ENCODE data around the gene ZNF304. TPM values are rescaled to one million over a fixed set of nuclear protein-coding genes. Genes with fewer than 3 reads are reported as not detected.

The ZNF304 gene
- total RNA-seq, 1 experiment from 2014 or later, result 0.07 TPM

DNA sequence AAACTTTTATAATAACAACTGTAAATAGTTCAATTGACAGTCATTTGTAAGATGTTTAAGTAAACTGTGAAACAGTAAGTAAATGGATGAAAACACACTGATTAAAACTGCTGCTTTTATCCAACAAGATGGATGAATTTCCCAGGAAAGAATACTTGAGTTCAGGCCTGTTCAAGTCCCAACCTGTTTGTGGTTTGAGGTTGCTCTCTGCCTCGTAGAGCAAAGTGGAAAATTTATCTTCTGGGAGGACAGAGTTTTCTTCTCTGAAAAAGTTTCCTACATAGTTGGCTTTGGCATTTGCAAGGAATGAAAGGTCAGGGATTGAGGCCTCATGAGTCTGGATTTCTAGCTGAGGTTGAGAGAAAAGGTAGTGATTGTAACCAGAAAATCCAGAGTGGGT, 46.0 kb upstream of the ZNF304 start:
- Mint-ChIP-seq H3K36me3 (ENCODE audit: insufficient read depth, unreplicated experiment) (peaks cover 72% of the 10 kb centered on the region), H3K27me3 (ENCODE audit: insufficient read depth, unreplicated experiment) (no peaks in the 10 kb centered on the region), H3K4me3 (ENCODE audit: unreplicated experiment) (no peak overlapping the region), H3K27ac (ENCODE audit: unreplicated experiment) (no peak overlapping the region), H3K4me1 (ENCODE audit: low read depth, unreplicated experiment) (no peaks in the 10 kb centered on the region), H3K9me3 (ENCODE audit: unreplicated experiment) (peaks cover 16% of the 10 kb centered on the region)
- intact Hi-C loops (cut with micrococcal nuclease; ENCODE audit: unreplicated experiment), result no loop called here
- POLR2A ChIA-PET, result no interaction called here
- BruUV-seq (replicated peaks), result no TSS peak
- Histone ChIP-seq H3K4me3 (ENCODE audit: low read depth, low read length) (no peak overlapping the region), H3K4me1 (no peaks in the 10 kb centered on the region), H3K36me3 (ENCODE audit: control insufficient read depth, insufficient read depth, low read length) (0 out of 2 replicates have a peak, but pooled peaks cover 2% of the 10 kb centered on the region), H3K9me3 (no peaks in the 10 kb centered on the region), H3K27me3 (replicated peaks; ENCODE audit: control insufficient read depth, insufficient read depth, low read length) (no peaks in the 10 kb centered on the region)
- TF ChIP-seq, protein P1, sequence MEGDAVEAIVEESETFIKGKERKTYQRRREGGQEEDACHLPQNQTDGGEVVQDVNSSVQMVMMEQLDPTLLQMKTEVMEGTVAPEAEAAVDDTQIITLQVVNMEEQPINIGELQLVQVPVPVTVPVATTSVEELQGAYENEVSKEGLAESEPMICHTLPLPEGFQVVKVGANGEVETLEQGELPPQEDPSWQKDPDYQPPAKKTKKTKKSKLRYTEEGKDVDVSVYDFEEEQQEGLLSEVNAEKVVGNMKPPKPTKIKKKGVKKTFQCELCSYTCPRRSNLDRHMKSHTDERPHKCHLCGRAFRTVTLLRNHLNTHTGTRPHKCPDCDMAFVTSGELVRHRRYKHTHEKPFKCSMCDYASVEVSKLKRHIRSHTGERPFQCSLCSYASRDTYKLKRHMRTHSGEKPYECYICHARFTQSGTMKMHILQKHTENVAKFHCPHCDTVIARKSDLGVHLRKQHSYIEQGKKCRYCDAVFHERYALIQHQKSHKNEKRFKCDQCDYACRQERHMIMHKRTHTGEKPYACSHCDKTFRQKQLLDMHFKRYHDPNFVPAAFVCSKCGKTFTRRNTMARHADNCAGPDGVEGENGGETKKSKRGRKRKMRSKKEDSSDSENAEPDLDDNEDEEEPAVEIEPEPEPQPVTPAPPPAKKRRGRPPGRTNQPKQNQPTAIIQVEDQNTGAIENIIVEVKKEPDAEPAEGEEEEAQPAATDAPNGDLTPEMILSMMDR (IDR thresholded peaks at IDR 0.05; ENCODE audit: insufficient read depth in 1 of 2, low read depth in 1 of 2, low read length in 1 of 2, severe bottlenecking in 1 of 2, unreplicated experiment in 1 of 2), result no peak
- DNase-seq, result no peak
- CTCF ChIA-PET, result no interaction called here

GRCh38 chr19:57308514-57308913, 42.6 kb upstream of the ZNF304 start:
- H3K4me3 ChIP-seq (ENCODE audit: low read depth, low read length), result no peak overlapping the region
- no peaks in the 10 kb centered on the region for H3K36me3 ChIP-seq (ENCODE audit: control insufficient read depth, insufficient read depth, low read length)
- peaks cover 42% of the 10 kb centered on the region for H3K36me3 Mint-ChIP-seq (ENCODE audit: insufficient read depth, unreplicated experiment)
- CTCF ChIA-PET, result no interaction called here
- no peak overlapping the region for H3K27ac Mint-ChIP-seq (ENCODE audit: unreplicated experiment)
- peaks cover 19% of the 10 kb centered on the region for H3K9me3 Mint-ChIP-seq (ENCODE audit: unreplicated experiment)
- no peaks in the 10 kb centered on the region for H3K27me3 ChIP-seq (replicated peaks; ENCODE audit: control insufficient read depth, insufficient read depth, low read length)
- H3K4me1 Mint-ChIP-seq (ENCODE audit: low read depth, unreplicated experiment), result no peaks in the 10 kb centered on the region
- no peaks in the 10 kb centered on the region for H3K9me3 ChIP-seq
- POLR2A ChIA-PET, result no interaction called here
- BruUV-seq (replicated peaks), result no TSS peak
- TF ChIP-seq, protein P1 (IDR thresholded peaks at IDR 0.05; ENCODE audit: insufficient read depth in 1 of 2, low read depth in 1 of 2, low read length in 1 of 2, severe bottlenecking in 1 of 2, unreplicated experiment in 1 of 2), result no peak
- H3K27me3 Mint-ChIP-seq (ENCODE audit: insufficient read depth, unreplicated experiment), result no peaks in the 10 kb centered on the region
- no peak for DNase-seq
- H3K4me3 Mint-ChIP-seq (ENCODE audit: unreplicated experiment), result no peak overlapping the region
- intact Hi-C loops (cut with micrococcal nuclease; ENCODE audit: unreplicated experiment), result no loop called here
- no peaks in the 10 kb centered on the region for H3K4me1 ChIP-seq

DNA sequence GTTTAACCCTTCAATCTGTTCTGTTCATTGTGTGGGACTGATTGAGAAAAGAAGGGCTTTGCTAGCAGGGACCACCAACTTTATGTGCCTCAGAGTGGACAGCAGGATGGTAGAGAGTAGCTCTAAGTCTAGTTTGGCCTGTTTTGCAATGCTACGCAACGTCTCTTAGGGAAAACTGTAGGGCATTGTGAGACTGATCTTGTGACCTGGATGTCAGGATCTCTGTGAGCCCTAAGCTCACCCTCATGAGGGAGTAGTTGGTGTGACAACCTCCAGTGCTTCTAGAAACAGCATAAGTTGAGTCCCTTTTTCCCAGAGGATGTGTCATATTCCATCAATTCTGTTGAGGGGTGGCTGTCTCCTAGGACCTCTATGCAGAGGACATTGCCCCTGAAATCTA, 40.3 kb upstream of the ZNF304 start:
- BruUV-seq (replicated peaks), result no TSS peak
- no peak for DNase-seq
- H3K36me3 Mint-ChIP-seq (ENCODE audit: insufficient read depth, unreplicated experiment), result peaks cover 20% of the 10 kb centered on the region
- H3K4me1 Mint-ChIP-seq (ENCODE audit: low read depth, unreplicated experiment), result no peaks in the 10 kb centered on the region
- H3K27ac Mint-ChIP-seq (ENCODE audit: unreplicated experiment), result no peak overlapping the region
- no peaks in the 10 kb centered on the region for H3K4me1 ChIP-seq
- CTCF ChIA-PET, result no interaction called here
- peaks cover 19% of the 10 kb centered on the region for H3K9me3 Mint-ChIP-seq (ENCODE audit: unreplicated experiment)
- no peaks in the 10 kb centered on the region for H3K36me3 ChIP-seq (ENCODE audit: control insufficient read depth, insufficient read depth, low read length)
- intact Hi-C loops (cut with micrococcal nuclease; ENCODE audit: unreplicated experiment), result no loop called here
- H3K9me3 ChIP-seq, result no peaks in the 10 kb centered on the region
- H3K27me3 Mint-ChIP-seq (ENCODE audit: insufficient read depth, unreplicated experiment), result peaks cover 3% of the 10 kb centered on the region
- TF ChIP-seq, protein P1 (IDR thresholded peaks at IDR 0.05; ENCODE audit: insufficient read depth in 1 of 2, low read depth in 1 of 2, low read length in 1 of 2, severe bottlenecking in 1 of 2, unreplicated experiment in 1 of 2), result no peak
- POLR2A ChIA-PET, result no interaction called here
- H3K4me3 ChIP-seq (ENCODE audit: low read depth, low read length), result no peak overlapping the region
- H3K27me3 ChIP-seq (replicated peaks; ENCODE audit: control insufficient read depth, insufficient read depth, low read length), result no peaks in the 10 kb centered on the region
- no peak overlapping the region for H3K4me3 Mint-ChIP-seq (ENCODE audit: unreplicated experiment)

Data from Caco-2 (cell line).